HG03460 (cell line): Measurements from ENCODE around the gene MBD6.
"Not testable (repeated sequence)": the region's sequence is repeated elsewhere in the genome, so short reads cannot be mapped to it uniquely, and the experiment has no call there.

ENCODE experiments used
- ATAC-seq: cut with Tn5 transposase; IDR thresholded peaks from one replicate; pipeline ENCODE4 v1.9.1; 2021; ENCODE audit not compliant: unreplicated experiment

Gene MBD6

DNA sequence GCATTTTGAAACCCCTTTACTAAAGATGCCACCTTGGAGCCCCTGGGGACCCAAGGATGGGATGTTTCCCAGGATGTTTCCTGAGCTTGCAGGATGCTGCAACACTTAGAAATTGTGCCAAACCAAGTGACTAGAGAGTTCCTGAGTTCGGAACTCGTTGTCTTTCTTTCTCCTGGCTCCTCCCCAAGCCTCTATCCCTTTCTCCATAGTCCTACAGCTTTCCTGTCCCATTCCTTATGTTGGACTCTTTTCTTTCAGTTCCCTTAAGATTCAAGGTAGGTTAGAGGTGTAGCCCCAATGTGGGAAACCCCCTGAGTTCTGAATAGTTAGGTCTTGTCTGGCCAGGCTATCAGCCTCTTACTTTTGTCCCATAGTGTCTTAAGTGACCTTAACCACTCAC lies 25.9 kb downstream of the MBD6 start:
- ATAC-seq = no peak

DNA sequence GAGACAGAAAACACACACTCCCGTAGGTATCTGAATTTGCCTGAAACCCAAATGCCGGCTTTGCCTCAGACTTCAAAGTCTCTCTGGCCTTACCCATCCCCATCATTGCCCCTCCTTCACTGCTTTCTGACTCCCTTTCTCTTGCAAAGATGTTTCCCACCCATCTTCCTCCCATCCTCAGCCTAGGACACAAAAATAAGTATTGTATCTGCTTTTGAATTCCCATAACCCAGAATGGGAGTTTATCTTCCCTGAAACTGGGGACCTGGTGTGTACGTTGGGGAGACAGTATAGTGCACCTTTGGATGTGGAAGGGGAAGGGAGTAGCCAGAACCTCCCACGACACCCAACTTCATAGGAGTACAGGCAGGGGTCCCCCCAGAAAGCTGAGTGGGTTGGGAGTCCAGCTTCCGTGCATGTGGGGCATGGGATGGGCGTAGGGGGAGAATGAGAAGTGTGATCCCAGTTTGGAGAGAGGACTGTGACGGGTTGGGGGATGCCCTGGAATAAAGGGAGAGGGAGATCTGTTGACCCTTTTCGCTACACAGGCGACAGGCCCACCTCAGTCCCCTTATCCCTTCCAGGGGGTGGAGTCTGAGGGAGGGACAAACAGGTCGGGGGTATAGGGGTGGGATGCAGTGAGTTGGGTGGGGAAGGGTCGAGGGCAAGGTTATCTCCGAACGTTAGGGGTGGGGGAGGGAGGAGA lies 26.7 kb downstream of the MBD6 start:
- ATAC-seq = no peak

DNA sequence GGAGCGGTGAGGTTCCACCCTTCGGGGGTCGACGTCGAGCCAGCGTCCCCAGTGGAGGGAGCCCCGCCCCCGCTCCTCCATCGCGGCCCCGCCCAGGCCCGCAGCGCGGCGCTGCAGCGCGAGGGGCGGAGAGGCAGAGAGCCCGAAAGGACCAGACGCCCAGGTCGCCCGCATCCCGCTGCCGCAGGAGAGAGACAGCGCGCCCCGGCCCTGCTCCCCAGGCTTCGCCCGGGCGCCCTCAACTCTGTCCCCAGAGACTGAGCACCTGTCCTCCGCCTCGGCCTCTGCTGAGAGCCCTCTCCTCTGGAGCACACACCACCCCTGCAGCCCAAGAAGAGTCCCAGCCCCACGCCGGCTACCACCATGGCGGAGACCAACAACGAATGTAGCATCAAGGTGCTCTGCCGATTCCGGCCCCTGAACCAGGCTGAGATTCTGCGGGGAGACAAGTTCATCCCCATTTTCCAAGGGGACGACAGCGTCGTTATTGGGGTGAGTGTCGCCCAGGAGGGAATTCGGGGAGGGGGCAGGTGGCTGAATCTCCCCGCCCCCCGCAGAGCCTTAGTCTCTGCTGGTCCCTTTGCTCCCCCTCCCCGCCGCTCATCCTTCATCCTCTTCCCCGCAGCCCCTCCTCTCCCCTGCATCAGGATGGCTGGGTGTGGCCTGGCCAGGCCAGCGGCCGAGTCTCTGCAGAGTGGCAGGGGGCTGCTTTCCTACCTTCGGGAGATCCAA lies 27.5 kb downstream of the MBD6 start, which contains the start of gene KIF5A:
TSS of gene KIF5A (plus strand) at position 136 of the 732 bp plus-strand sequence. CDS start at position 364, 228 bp downstream.
- ATAC-seq = no peak

DNA sequence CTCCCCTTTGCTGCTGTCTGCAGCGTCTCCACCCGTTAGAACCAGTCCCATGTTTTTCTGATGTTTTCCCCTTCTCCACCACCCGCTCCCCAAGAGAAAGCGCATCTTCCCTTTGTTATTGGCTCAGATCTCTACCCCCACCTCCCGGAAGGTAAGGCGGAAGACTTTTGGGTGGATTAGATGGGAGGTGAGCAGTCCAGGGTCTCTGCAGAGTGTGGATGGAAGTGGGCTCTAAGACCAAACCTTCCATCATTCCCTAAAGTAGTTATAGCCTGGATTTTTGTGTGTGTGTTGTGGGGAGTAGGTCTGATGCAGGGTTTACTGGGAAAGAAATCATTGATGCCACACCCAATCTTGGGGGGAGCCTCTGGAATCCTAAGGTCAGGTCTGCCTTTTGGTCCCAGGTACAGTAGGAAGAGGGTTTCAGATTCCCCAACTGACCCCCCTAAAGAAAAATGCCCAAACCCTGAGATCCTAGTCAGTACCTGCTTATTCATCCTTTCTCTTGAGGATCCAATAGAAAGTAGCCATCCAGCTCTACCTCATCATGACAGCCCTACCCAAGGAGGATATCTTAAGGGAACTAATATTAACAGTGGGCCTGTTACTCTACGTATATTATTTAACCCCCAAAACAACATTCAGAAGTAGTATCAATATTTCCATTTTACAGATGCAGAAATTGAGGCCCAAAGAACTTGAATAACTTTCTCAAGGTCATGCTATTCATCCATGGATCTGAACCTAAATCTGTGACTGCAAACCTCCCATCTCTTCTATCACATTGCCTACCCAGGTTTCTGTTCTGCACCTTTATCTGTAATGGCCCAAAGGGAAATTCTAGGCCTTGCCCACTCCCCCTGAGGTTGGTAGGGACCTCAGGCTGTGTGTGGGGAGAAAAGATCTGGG lies 28.3 kb downstream of the MBD6 start:
- ATAC-seq = no peak

DNA sequence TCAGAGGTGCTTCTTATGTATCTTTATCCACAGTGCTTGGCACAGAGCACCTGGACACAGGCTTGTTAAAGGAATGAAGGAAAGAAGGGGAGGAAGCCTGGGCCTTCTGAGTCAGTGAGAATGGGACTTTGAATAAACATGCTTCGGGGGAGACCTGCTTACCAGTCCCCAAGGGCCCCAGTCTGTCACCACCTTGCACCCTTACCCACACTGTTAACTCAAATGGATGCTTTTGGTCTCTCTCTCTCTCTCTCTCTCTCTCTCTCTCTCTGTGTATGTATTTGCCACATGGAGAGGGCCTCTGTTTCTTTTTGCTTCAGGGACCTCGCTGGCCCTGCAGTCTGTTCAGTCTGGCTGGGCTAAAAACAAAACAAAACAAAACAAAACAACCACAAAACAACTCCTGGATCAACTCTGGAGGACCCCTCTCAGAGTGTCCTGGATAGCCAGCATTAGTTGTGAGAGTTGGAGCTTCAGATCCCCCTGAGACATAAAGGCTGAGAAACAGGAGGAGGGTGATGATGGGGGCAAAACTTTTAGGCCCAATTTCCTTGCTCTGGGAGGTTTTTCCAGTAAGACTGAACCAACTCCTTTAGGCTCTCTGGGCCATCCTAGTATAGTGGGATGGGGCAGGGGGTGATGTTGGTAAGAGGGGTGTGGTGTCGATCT lies 29.1 kb downstream of the MBD6 start:
- ATAC-seq = no peak

DNA sequence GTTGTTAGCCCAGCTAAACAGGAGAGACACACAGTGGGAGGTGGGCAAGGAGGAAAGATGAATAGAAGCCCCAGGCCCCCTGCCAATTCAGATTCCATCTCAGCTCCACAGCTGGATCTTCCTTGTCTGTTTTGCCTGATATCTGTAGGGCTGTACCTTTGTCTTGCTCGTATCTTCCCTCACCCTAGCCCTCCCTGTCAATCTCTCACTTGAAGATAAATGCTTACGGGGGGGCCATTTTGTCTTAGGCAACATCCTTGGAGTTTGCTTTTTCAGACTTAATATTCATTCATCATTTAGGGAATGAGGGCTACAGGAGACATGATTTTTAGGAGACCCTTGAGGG lies 29.7 kb downstream of the MBD6 start:
- ATAC-seq = no peak

DNA sequence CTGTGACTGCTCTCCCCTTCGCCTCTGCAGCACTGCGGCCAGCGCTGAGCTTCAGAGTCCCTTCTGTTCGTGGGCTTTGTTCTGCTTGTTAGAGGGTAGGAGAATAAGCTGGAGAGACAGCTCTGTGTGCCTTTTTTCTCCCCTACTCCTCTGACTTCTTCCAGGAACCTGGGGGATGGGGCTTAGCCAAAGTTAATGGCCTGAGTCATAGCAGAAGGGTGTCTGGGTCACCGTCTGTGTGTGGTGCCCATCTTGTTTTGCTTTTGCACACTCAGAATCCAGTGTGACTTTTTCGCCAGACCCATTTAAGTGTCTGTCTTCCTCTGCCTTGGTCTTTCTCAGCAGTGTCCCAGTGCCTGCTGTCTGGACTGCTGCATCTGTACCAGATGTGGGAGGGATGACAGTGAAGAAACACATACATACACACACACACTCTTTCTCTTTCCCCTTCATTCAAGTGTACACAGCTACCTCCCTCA lies 30.2 kb downstream of the MBD6 start:
- no peak for ATAC-seq

DNA sequence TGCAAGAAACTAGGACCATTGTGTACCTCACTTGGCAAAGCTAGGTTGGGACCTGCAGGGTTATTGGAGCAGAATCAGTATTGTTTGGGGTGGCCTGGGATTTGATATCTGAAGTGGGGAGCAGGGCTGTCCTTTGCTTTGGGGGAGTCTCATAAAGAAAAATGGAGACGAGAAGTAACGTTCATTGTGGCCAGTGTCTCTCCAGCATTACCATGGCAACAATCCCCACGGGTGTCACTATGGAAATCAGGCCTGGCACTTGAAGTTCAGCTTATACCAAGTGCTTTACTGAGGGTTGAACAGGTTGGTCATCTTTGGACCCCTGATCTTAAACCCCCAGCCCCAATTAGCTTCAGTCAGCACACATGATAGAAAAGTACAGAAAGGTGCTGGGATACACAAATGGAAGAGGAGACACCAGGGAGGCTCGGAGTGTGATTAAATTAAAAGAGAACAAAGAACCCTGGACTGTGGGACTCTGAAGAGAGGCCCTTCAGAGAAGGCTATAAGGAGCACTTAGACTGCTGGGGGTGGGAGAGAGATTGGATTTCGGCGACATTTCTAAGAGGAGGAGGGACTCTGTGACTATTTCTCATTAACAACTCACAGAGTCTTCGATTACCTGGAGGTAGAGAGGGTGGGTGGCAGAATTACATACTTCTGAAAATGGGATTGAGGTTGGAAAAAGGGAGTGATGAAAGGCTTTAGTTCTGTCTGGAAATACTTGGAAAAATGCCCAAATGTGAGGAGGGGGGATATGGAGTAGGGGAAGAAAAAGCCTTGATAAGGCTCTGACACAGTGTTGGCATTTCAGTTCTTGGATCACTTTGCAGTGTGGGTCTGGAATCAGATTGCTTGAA lies 30.9 kb downstream of the MBD6 start:
- no peak for ATAC-seq

DNA sequence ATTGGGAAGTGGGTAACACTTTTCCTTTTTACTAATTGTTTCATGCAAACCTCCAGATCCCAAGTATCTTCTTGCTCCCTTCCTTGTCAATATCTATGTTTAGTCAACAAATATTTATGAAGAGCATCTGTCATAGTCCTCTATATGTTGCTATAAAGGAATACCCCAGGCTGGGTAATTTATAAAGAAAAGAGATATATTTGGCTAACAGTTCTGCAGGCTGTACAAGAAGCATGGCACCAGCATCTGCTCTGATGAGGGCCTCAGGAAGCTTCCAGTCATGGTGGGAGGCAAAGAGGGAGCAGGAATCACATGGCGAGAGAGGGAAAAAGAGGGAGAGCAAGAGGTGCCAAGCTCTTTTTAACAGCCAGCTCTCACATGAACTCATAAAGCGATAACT lies 31.8 kb downstream of the MBD6 start:
- no peak for ATAC-seq

DNA sequence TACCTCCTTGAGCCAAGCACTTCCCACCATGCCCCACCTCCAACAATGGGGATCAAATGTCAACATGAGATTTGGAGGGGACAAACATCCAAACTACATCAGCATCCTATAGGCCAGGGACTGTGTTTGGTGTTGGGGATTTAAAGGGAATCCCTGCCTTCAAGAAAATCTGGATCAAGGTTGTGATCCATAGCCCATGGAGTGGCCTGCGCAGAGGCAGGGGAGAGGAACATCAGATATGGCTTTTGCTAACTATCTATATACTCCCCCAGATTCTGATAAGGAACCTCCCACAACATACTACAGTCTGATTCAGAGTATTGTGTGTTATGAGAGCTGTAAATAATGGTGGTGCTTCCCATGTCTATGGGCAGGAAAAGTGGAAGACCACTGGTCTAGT lies 32.3 kb downstream of the MBD6 start:
- ATAC-seq = no peak

DNA sequence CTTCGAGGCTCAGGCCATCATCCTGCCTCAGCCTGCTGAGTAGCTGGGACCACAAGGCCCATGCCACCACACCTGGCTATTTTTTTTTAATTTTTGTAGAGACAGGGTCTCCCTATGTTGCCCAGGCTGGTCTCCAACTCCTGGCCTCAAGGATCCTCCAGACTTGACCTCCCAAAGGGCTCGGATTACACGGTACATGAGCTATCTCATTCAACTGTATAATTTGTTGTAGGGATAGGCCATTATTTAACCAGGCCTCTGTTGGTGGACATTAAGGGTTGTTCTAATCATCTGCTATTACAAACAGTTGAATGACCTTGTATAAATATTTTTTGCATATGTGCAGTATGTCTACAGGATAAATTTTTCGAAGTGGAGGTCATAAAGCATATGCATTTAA lies 36.2 kb downstream of the MBD6 start:
- ATAC-seq = no peak

DNA sequence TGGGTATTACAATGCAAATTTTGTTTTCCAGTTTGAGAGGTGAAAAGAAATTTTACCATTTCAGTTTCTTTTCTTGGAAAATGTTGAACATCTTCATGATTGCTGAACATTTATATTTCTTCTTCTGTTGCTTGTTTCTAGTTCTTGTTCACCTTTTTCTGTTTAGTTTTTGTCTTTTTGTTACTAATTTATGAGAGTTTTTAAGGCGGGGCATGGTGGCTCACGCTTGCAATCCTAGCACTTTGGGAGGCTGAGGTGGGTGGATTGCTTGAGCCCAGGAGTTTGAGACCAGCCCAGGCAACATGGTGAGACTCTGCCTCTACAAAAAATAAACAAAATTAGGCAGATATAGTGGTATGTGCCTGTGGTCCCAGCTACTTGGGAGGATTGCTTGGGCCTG lies 37.9 kb downstream of the MBD6 start:
- ATAC-seq = no peak

DNA sequence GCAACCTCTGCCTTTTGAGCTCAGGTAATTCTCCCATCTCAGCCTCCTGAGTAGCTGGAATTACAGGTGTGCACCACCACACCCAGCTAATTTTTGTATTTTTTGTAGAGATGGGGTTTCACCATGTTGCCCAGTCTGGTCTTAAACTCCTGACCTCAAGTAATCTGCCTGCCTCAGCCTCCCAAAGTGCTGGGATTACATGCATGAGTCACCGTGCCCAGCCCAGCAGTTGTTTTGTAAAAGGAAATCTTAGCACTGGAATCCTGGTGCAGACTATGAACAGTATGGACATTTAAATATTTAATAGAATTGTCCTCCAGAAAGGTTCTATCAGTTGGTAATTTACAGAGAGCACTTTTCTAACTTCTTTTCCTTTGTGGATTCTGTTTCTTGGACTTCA lies 38.5 kb downstream of the MBD6 start:
- not testable (repeated sequence) for ATAC-seq

DNA sequence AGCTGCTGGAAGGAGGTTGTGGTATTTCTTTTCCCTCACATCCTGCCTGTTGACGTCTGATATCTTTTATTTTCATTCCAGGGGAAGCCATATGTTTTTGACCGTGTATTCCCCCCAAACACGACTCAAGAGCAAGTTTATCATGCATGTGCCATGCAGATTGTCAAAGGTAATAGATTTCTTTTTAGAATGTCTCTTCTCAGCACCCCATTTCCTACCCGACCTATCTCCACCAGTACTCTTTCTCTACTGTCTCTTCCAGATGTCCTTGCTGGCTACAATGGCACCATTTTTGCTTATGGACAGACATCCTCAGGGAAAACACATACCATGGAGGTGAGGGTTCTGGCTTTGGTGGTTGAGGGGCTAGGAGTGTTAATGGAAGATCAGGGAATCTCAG lies 40.7 kb downstream of the MBD6 start:
- no peak for ATAC-seq

DNA sequence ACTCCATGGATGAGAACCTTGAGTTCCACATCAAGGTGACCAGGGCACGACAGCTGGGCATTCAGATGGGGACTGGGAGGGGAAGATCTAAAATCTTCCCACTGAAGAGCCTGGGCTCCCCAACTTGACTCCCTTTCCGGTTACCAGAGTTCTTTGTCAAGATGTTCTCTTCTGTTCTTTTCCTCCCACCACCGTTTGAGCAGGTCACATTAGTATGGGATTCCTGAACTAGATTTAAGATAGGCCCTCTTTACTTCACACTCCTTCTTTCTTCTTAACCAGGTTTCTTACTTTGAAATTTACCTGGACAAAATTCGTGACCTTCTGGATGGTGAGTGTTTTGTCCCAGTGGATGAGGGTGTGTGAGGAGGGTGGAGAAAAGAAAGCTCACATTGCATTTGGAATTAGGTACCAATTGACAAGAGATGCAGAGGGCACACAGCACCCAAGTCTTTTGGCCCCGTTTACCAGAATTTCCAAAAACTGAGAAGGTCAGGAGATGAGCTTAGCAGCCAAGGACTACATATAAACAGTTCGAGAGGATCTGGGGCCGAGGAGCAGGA lies 41.6 kb downstream of the MBD6 start:
- ATAC-seq = no peak

DNA sequence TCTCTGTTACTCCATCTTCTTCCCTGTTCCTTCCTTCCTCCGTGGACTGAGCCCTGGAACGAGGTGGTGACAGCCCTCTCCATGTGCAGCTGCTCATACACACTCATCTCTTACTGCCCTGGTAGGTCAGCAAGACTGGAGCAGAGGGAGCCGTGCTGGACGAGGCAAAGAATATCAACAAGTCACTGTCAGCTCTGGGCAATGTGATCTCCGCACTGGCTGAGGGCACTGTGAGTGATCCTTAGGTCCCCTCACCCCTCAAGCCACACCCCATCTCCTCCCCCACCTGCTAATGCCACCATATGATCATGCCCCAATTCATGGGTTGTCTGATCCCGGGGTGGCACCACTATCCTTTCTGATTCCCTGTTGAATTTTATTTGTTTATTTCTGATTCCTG lies 46.2 kb downstream of the MBD6 start:
- ATAC-seq = no peak

DNA sequence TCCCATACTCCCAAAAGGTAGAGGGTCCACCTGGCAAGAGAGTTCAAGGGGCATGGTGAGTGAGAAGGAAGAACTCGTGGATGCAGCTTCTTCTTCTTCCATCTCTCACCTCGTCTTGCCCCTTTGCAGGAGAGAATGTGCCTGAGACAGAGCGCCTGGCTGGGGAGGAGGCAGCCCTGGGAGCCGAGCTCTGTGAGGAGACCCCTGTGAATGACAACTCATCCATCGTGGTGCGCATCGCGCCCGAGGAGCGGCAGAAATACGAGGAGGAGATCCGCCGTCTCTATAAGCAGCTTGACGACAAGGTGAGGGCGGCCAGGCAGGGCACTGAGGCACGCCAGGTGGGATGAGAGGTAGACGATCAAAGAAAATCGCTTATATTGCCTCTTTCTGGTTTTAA lies 47.2 kb downstream of the MBD6 start:
- ATAC-seq = no peak

DNA sequence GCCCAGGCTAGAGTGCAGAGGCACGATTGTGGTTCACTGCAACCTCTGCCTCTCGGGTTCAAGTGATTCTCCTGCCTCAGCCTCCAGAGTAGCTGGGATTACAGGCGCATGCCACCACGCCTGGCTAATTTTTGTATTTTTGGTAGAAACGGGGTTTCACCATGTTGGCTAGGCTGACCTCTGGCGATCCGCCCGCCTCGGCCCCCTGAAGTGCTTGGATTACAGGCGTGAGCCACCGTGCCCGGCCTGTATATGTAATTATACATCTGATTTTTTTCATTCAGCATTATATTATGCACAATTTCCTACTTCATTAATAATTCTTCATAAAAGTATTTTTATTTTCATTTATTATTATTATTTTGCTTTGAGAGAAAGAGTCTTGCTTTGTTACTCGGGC lies 47.8 kb downstream of the MBD6 start:
- not testable (repeated sequence) for ATAC-seq

DNA sequence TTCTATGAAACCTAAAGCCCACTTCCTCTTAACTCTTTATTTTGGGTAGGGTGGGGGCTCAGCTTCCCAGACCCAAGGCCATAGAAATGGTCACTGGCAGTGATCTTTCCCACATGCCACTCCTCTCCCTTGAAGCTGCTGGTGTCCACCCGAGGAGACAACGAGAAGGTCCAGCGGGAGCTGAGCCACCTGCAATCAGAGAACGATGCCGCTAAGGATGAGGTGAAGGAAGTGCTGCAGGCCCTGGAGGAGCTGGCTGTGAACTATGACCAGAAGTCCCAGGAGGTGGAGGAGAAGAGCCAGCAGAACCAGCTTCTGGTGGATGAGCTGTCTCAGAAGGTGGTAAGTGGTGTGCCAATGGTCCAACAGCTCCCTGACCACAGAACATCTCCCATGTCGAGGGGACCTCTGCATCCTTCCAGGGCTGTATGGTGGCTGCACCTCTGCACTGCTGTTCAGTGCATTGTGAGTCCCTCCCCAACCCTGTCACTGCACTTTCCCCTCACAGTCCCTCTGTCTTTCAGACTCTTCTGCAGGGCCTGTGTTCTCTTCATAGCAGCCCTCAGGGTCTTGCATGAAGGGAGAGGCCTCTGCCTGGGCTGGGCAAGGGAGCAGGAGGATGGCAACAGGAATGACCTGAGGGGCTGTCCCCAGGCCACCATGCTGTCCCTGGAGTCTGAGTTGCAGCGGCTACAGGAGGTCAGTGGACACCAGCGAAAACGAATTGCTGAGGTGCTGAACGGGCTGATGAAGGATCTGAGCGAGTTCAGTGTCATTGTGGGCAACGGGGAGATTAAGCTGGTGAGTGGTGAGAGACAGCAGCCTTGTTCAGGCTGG lies 49.5 kb downstream of the MBD6 start:
- ATAC-seq = no peak
